ENCODE measurements around the gene HAPLN2. TPM values are rescaled to one million over a fixed set of nuclear protein-coding genes. Genes with fewer than 3 reads are reported as not detected.

HAPLN2 gene
- total RNA-seq, 1 donor from 2014 or later, result not detected

- H3F3A ChIP-seq (ENCODE audit: low read depth), result peaks cover 33% of the 10 kb centered on the region
- no peaks in the 10 kb centered on the region for H3K36me3 ChIP-seq
- no peaks in the 10 kb centered on the region for H3K9me3 ChIP-seq (ENCODE audit: low read depth)
- peaks cover 36% of the 10 kb centered on the region for H4K20me1 ChIP-seq (ENCODE audit: low read depth)
- H3K4me1 ChIP-seq, result peaks cover 15% of the 10 kb centered on the region
- no peak overlapping the region for H2AFZ ChIP-seq (replicated peaks)
- DNase-seq (ENCODE audit: low spot score), result no peak
- no peaks in the 10 kb centered on the region for H3K79me2 ChIP-seq (ENCODE audit: low read depth)
- Mint-ChIP-seq H3K9me3 (no peaks in the 10 kb centered on the region), H3K27ac (no peak overlapping the region), H3K4me3 (no peak overlapping the region), H3K4me1 (peaks cover 34% of the 10 kb centered on the region), H3K27me3 (ENCODE audit: insufficient read depth, low read depth) (peaks cover 36% of the 10 kb centered on the region), H3K36me3 (no peaks in the 10 kb centered on the region)
- no peak overlapping the region for H3K4me3 ChIP-seq
- no peak overlapping the region for H3K4me2 ChIP-seq
- TF ChIP-seq EZH2phosphoT487 (IDR thresholded peaks at IDR 0.05) (no peak), CTCF (IDR thresholded peaks at IDR 0.05) (no peak), EZH2 (IDR thresholded peaks at IDR 0.05) (no peak)
- H3K9ac ChIP-seq, result no peak overlapping the region
- no peak overlapping the region for H3K27ac ChIP-seq
- H3K27me3 ChIP-seq, result peaks cover 100% of the 10 kb centered on the region
Measured at GRCh38 chr1:156638189-156638985, 19.2 kb downstream of the HAPLN2 start.

GRCh38 chr1:156639601-156640101 is 20.4 kb downstream of the HAPLN2 start:
- Histone ChIP-seq H3K36me3 (no peaks in the 10 kb centered on the region), H3K9ac (no peak overlapping the region), H3K79me2 (ENCODE audit: low read depth) (no peaks in the 10 kb centered on the region), H3K27me3 (peaks cover 100% of the 10 kb centered on the region), H3K4me2 (no peak overlapping the region), H3K4me1 (peaks cover 15% of the 10 kb centered on the region), H3K4me3 (no peak overlapping the region), H3K9me3 (ENCODE audit: low read depth) (no peaks in the 10 kb centered on the region), H3F3A (ENCODE audit: low read depth) (peaks cover 35% of the 10 kb centered on the region), H4K20me1 (ENCODE audit: low read depth) (peaks cover 45% of the 10 kb centered on the region), H2AFZ (replicated peaks) (no peak overlapping the region), H3K27ac (no peak overlapping the region)
- no peak for DNase-seq (ENCODE audit: low spot score)
- H3K4me3 Mint-ChIP-seq, result no peak overlapping the region
- H3K27me3 Mint-ChIP-seq (ENCODE audit: insufficient read depth, low read depth), result peaks cover 42% of the 10 kb centered on the region
- no peaks in the 10 kb centered on the region for H3K36me3 Mint-ChIP-seq
- TF ChIP-seq EZH2 (IDR thresholded peaks at IDR 0.05), result no peak
- no peak for TF ChIP-seq CTCF (IDR thresholded peaks at IDR 0.05)
- no peak for TF ChIP-seq EZH2phosphoT487 (IDR thresholded peaks at IDR 0.05)
- no peaks in the 10 kb centered on the region for H3K9me3 Mint-ChIP-seq
- H3K27ac Mint-ChIP-seq, result no peak overlapping the region
- peaks cover 34% of the 10 kb centered on the region for H3K4me1 Mint-ChIP-seq

- Mint-ChIP-seq H3K4me1 (peaks cover 34% of the 10 kb centered on the region), H3K27ac (no peak overlapping the region), H3K4me3 (peak overlapping the region; percentile 83), H3K27me3 (ENCODE audit: insufficient read depth, low read depth) (peaks cover 40% of the 10 kb centered on the region), H3K36me3 (no peaks in the 10 kb centered on the region), H3K9me3 (no peaks in the 10 kb centered on the region)
- Histone ChIP-seq H3K27ac (no peak overlapping the region), H3F3A (ENCODE audit: low read depth) (peaks cover 35% of the 10 kb centered on the region), H3K4me1 (peaks cover 15% of the 10 kb centered on the region), H3K9me3 (ENCODE audit: low read depth) (no peaks in the 10 kb centered on the region), H3K79me2 (ENCODE audit: low read depth) (no peaks in the 10 kb centered on the region), H4K20me1 (ENCODE audit: low read depth) (peaks cover 47% of the 10 kb centered on the region), H3K27me3 (peaks cover 100% of the 10 kb centered on the region), H3K4me3 (peak overlapping the region; percentile 51), H2AFZ (replicated peaks) (peak overlapping the region; percentile 4), H3K4me2 (peak overlapping the region; percentile 97), H3K36me3 (no peaks in the 10 kb centered on the region), H3K9ac (no peak overlapping the region)
- DNase-seq (ENCODE audit: low spot score), result no peak
- TF ChIP-seq EZH2 (IDR thresholded peaks at IDR 0.05), result no peak
- no peak for TF ChIP-seq CTCF (IDR thresholded peaks at IDR 0.05)
Measured at GRCh38 chr1:156640842-156641706, 21.9 kb downstream of the HAPLN2 start.

Data from neural progenitor cell (in vitro differentiated cells).